Keratinocyte (primary cell): ENCODE results near the gene SRP54. TPM values are rescaled to one million over a fixed set of nuclear protein-coding genes. Genes with fewer than 3 reads are reported as not detected.

ENCODE experiments used
- DNase-seq: peaks from one replicate; pipeline ENCODE4 v3.0.0-alpha.2; 2011; ENCODE audit warnings: low read depth, missing footprints, low spot score
- FAIRE-seq: peaks from 2 replicates; lab custom pipeline; 2011; peaks lifted over from hg19 to GRCh38; lab: Jason Lieb, UNC
- H2AFZ ChIP-seq: 2 replicates; pipeline ENCODE4 v1.6.0; 2012; ENCODE audit warnings: low read length, control low read depth, inconsistent platforms; ENCODE audit not compliant: control insufficient read depth
- H3K27ac ChIP-seq: 2 replicates; pipeline ENCODE4 v1.5.1; 2011; ENCODE audit warnings: low read length; ENCODE audit not compliant: control insufficient read depth, insufficient read depth
- H3K27me3 ChIP-seq: 3 replicates; pipeline ENCODE4 v1.6.0; 2011; ENCODE audit warnings: low read length; ENCODE audit not compliant: control insufficient read depth, insufficient read depth; ENCODE audit errors: extremely low read depth
- H3K36me3 ChIP-seq, 2 experiments: 2 replicates in 1 of 2; 3 replicates in 1 of 2; pipeline ENCODE4 v1.5.1; 2011; ENCODE audit warnings: low read length in 2 of 2, mild to moderate bottlenecking in 1 of 2; ENCODE audit not compliant: control insufficient read depth in 2 of 2, insufficient read depth in 2 of 2; ENCODE audit errors: extremely low read depth in 1 of 2
- H3K4me1 ChIP-seq: 3 replicates; pipeline ENCODE4 v1.5.1; 2011; ENCODE audit warnings: low read length; ENCODE audit not compliant: control insufficient read depth, insufficient read depth; ENCODE audit errors: extremely low read depth
- H3K4me2 ChIP-seq: 3 replicates; pipeline ENCODE4 v1.6.0; 2011; ENCODE audit warnings: low read depth, low read length; ENCODE audit not compliant: control insufficient read depth, insufficient read depth; ENCODE audit errors: extremely low read depth
- H3K4me3 ChIP-seq, 3 experiments: fragments of 200-600 bp in 1 of 3; sonication (generic) in 1 of 3; 2 replicates in 2 of 3; 3 replicates in 1 of 3; pipeline ENCODE4 v1.5.1; 2011 to 2016; ENCODE audit warnings: low read length in 3 of 3, mild to moderate bottlenecking in 3 of 3, control low read depth in 2 of 3, inconsistent platforms in 1 of 3, low read depth in 1 of 3, mixed read lengths in 1 of 3, mixed run types in 1 of 3, moderate library complexity in 1 of 3; ENCODE audit not compliant: control insufficient read depth in 2 of 3, insufficient read depth in 2 of 3; ENCODE audit errors: extremely low read depth in 1 of 3
- H3K79me2 ChIP-seq: 2 replicates; pipeline ENCODE4 v1.6.0; 2012; ENCODE audit warnings: low read length; ENCODE audit not compliant: control insufficient read depth, insufficient read depth
- H3K9ac ChIP-seq: 3 replicates; pipeline ENCODE4 v1.6.0; 2011; ENCODE audit warnings: low read length; ENCODE audit not compliant: control insufficient read depth, insufficient read depth; ENCODE audit errors: extremely low read depth
- H3K9me1 ChIP-seq: 3 replicates; pipeline ENCODE4 v1.6.0; 2011; ENCODE audit warnings: low read length; ENCODE audit not compliant: control insufficient read depth, insufficient read depth; ENCODE audit errors: extremely low read depth
- H3K9me3 ChIP-seq: 2 replicates; pipeline ENCODE4 v1.5.1; 2012; ENCODE audit warnings: low read depth, low read length; ENCODE audit not compliant: control insufficient read depth
- H4K20me1 ChIP-seq: 3 replicates; pipeline ENCODE4 v1.6.0; 2011; ENCODE audit warnings: low read length; ENCODE audit not compliant: control insufficient read depth, insufficient read depth; ENCODE audit errors: extremely low read depth
- CTCF ChIP-seq, 3 experiments: IDR thresholded peaks in 1 of 3; conservative IDR thresholded peaks in 1 of 3; optimal IDR thresholded peaks in 1 of 3; 2 replicates in 2 of 3; 3 replicates in 1 of 3; pipeline versions ENCODE3 to v1.5.1; 2011; ENCODE audit warnings: low read length in 3 of 3, mild to moderate bottlenecking in 3 of 3, moderate library complexity in 2 of 3, control low read depth in 1 of 3, inconsistent platforms in 1 of 3; ENCODE audit not compliant: insufficient read depth in 2 of 3; ENCODE audit errors: extremely low read depth in 1 of 3
- EZH2 ChIP-seq: IDR thresholded peaks from one replicate; pipeline ENCODE4 v1.6.1; 2012; ENCODE audit warnings: inconsistent platforms, mild to moderate bottlenecking, low read length, moderate library complexity
- dilution Hi-C: fragments of 300-500 bp; cut with MboI; formaldehyde crosslinking; loops from one replicate; pipeline ENCODE4 v1.7.0; 2020; ENCODE audit warnings: low sequenced_read_pairs; ENCODE audit not compliant: extremely low pct_ligation_motif_present
- polyA plus RNA-seq, 5 experiments: library from polyadenylated mRNA; depleted of rRNA in 3 of 5; stranded (reverse) in 3 of 5; stranded (forward) in 1 of 5; unstranded in 1 of 5; fragments of >200 nt; gene quantifications; 1 replicate in 1 of 5; 2 replicates in 3 of 5; 3 replicates in 1 of 5; pipeline versions ENCODE4 v1.2.1 to v1.2.3, GENCODE V29; 2011 to 2012; ENCODE audit warnings: missing spikeins in 2 of 5, low read depth in 1 of 5, low replicate concordance in 1 of 5

Gene SRP54
- polyA plus RNA-seq, 1 donor (not counting 4 experiments of a cell fraction or from before 2014, with no cell fraction given), result 41.6 TPM

GRCh38 chr14:34981743-34982420, 910 bp upstream of the SRP54 start:
- TF ChIP-seq EZH2, result no peak
- H4K20me1 ChIP-seq, result no peaks in the 10 kb centered on the region
- H3K27me3 ChIP-seq, result no peaks in the 10 kb centered on the region
- peak overlapping the region; percentile 98 for H3K4me2 ChIP-seq
- peaks cover 16% of the 10 kb centered on the region for H3K4me1 ChIP-seq
- H3K9me3 ChIP-seq, result no peaks in the 10 kb centered on the region
- H2AFZ ChIP-seq, result peak overlapping the region; percentile 97
- peaks cover 58% of the 10 kb centered on the region for H3K79me2 ChIP-seq
- no peaks in the 10 kb centered on the region for H3K36me3 ChIP-seq
- dilution Hi-C loops, result no loop called here
- H3K27ac ChIP-seq, result peak overlapping the region; percentile 89
- no peak for FAIRE-seq
- no peaks in the 10 kb centered on the region for H3K9me1 ChIP-seq
- peak overlapping the region; percentile 95 for H3K9ac ChIP-seq
- peak overlapping the region; percentile 82 to 92 (median 87) for H3K4me3 ChIP-seq
- DNase-seq, result no peak

- Histone ChIP-seq H3K9me3 (no peaks in the 10 kb centered on the region), H3K9me1 (no peaks in the 10 kb centered on the region), H3K27ac (peak overlapping the region; percentile 89), H3K4me3 (peak overlapping the region; percentile 82 to 92 (median 87)), H3K9ac (peak overlapping the region; percentile 95), H3K79me2 (peaks cover 71% of the 10 kb centered on the region), H3K4me2 (peak overlapping the region; percentile 87), H3K36me3 (no peaks in the 10 kb centered on the region), H2AFZ (peak overlapping the region; percentile 90), H3K27me3 (no peaks in the 10 kb centered on the region), H4K20me1 (no peaks in the 10 kb centered on the region), H3K4me1 (peaks cover 16% of the 10 kb centered on the region)
- TF ChIP-seq EZH2 (no peak), CTCF (optimal IDR thresholded peaks at IDR 0.05 in 1 of 3, IDR thresholded peaks at IDR 0.05 in 1 of 3, conservative IDR thresholded peaks at IDR 0.05 in 1 of 3; ENCODE audit: extremely low read depth in 1 of 3, insufficient read depth in 2 of 3, low read length in 3 of 3) (no peak)
- dilution Hi-C loops, result no loop called here
- FAIRE-seq (no peak), DNase-seq (no peak)
Observed at GRCh38 chr14:34983148-34983760, 462 bp downstream of the SRP54 start.
